Inferior parietal cortex (tissue), 1 donor: ENCODE measurements around the gene AGPAT3.

Experiments
- DNase-seq: peaks from one replicate; pipeline ENCODE4 v3.0.0-alpha.2; 2016; ENCODE audit errors: extremely low spot score

Gene AGPAT3

GRCh38 chr21:43993420-43993934, 128.5 kb downstream of the AGPAT3 start:
- no peak for DNase-seq

DNA sequence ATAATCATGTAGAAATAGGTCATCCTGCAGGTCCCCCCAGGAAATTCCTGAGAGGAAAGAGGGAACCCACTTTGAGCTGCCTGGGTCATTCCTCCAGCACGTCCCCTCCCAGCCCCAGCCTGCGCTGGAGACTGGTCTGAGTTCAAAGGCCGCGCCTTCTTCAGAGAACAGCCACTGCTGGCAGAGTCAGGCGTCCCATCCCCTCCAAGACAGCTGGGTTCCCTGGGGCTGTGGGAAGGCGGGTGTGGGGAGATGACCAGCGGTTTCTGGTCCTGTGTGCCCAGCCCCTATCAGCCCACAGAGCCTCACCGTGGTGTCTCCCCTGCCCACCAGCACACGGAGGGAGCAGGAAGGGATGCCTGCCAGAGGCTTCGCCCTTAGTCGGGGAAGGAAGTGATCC, 129.1 kb downstream of the AGPAT3 start:
- no peak for DNase-seq

DNA sequence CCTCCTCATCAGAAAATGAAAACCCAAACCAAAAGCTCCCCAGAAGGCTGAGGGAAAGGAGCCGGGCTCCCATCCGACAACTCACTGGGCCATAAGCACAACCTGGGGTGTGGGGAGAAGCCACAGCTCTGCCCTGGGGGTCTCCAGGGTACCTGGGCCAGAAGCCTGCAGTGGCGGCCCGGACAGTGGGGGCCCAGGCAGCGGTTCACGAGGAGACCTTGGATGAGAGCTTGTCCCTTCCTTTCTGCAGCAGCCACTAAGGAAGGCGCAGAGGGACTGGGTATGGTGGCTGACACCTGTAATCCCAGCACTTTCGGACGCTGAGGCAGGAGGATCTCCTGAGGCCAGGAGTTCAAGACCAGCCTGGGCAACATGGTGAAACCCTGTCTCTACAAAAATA, 129.6 kb downstream of the AGPAT3 start:
- no peak for DNase-seq

DNA sequence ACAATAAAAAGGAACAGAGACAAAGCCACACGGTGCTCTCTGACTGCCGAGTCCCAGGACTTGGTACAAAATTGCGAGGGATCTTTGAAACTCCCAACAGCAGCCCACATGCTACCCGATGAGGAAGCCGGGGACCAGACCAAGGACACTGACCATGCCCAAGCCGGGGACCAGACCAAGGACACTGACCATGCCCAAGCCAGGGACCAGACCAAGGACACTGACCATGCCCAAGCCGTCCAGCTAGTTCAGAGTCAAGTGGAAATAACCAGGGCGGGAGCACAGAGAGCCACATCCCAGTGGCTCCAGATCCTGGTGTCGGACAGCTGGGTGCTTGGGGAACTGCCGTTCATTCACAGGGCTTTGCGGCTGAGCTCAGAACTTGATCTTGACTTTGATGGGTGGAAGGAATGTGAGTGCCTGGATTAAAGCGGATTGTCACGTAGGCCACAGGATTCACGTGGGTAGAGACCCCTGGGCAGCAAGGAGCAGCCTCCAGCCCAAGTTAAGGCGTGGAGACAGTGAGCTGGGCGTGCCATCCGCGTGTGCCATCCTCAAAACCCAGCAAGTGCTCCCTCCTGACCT, 130.6 kb downstream of the AGPAT3 start:
- DNase-seq, result no peak

DNA sequence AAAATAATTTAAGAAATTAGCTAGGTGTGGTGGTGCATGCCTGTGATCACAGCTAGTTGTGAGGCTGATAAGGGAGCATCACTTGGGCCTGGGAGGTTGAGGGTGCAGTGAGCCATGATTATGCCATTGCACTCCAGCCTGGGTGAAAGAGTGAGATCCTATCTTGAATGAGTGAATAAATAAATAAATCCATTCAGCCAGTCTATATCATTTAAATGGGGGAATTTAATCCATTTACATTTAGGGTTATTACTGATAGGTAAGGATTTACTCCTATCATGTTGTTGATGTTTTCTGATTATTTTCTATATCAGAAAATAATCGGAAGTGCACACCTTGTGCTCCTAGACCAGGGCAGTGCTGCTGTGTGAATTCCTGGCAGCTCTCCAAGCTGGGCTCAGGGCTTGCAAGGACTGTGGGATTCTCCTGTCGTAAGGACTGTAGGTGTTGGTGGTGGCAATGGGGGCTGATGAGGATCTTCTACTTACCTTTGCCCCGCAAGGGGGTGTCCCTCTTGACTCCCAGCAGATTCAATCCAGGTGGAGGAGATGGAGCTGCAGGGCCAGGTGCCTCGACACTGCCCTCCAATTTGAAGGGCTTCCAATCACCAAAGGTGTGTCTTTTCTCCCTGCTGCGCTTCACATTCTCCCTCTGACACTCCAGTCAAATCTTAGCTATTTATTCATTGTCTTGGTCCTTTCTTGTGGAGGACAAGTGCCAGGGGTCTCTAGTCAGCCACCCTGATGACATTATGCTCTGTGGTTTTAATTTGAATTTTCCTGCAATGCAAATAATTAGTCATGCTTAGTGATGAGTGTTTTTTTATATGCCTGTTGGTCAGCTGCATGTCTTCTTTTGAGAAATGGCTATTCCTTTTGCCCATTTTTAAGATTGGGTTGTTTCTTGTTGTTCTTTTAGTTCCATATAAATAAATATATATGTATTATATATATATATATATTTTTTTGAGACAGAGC, 133.0 kb downstream of the AGPAT3 start:
- DNase-seq, result no peak

DNA sequence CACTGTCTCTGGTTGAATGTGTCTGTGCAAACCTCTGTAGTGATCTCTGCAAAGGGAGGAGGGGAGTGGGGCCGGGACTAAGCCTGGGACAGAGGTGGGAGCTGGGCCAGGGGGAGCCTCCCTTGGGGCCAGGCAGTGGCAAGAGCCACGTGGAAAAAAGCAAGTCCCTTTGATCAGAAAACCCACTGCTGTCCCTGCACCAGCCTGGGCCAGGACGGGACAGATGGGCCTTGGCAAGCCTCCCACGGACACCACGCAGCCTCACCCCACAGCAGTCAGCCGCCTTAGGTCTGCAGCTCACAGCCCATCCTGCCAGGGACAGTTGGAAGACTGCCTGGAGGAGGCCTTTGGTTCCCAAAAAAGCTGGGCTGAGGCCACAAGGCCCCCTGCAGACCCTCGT, 135.3 kb downstream of the AGPAT3 start:
- DNase-seq, result peak; percentile 60

DNA sequence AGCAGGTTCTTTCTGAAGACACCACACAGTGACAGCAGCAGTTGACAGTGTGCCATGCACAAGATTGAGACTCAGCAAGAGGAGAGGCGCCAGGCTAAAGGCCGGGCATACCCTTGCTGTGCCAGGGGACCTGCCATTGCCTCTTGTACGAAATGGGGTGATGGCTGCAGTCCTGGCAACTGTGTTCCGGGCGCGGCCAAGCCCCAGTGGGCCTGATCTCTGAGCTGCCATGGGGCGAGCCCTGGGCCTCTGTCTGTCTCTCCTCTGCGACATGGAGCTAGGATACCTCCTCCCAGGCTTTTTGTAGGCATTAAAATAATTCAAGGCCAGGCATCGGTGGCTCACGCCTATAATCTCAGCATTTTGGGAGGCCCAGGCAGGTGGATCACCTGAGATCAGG, 137.5 kb downstream of the AGPAT3 start:
- DNase-seq, result no peak

GRCh38 chr21:44003307-44003966, 138.4 kb downstream of the AGPAT3 start:
- DNase-seq, result no peak

GRCh38 chr21:44005071-44005470, 140.0 kb downstream of the AGPAT3 start:
- no peak for DNase-seq

GRCh38 chr21:44005593-44005992, 140.6 kb downstream of the AGPAT3 start:
- DNase-seq, result no peak

- DNase-seq, result no peak
Measured at GRCh38 chr21:44006017-44006619, 141.1 kb downstream of the AGPAT3 start.

DNA sequence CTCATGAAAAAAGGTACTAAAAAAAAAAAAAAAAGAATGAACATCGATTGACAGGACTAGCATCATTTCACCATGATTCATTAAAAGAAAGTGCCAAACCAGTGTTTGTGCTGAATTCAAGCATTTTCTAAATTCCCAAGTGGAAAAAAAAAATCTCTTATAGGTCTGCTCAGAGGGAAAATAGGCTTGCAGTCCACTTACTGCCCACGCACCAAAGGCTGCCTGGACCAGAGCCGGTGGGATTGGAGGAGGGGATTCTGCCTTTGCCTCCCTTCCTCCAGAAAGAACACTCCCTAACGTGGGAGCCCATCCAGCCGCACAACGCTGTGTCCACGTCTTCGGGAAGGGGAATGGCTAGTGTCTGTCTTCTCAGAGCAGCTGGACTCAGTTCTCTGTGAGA, 141.6 kb downstream of the AGPAT3 start:
- no peak for DNase-seq

GRCh38 chr21:44010429-44010828, 145.4 kb downstream of the AGPAT3 start:
- no peak for DNase-seq

DNA sequence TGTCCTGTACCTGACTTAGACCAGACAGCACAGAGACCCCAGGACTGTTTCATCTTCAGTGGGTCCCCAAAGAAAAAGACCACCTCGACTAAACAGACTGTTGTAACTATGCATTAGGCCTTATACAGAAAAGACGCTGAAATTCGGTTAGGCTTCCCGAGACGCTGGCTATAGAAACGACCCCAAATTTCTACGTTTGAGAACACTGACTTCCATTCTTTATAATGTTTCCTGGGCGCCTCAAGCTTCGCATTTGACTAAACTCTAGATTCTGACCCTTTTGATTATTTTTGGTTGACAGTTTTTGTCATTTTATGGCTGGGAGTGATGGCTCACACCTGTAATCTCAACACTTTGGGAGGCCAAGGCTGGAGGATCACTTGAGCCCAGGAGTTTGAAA, 146.1 kb downstream of the AGPAT3 start:
- DNase-seq, result no peak

DNA sequence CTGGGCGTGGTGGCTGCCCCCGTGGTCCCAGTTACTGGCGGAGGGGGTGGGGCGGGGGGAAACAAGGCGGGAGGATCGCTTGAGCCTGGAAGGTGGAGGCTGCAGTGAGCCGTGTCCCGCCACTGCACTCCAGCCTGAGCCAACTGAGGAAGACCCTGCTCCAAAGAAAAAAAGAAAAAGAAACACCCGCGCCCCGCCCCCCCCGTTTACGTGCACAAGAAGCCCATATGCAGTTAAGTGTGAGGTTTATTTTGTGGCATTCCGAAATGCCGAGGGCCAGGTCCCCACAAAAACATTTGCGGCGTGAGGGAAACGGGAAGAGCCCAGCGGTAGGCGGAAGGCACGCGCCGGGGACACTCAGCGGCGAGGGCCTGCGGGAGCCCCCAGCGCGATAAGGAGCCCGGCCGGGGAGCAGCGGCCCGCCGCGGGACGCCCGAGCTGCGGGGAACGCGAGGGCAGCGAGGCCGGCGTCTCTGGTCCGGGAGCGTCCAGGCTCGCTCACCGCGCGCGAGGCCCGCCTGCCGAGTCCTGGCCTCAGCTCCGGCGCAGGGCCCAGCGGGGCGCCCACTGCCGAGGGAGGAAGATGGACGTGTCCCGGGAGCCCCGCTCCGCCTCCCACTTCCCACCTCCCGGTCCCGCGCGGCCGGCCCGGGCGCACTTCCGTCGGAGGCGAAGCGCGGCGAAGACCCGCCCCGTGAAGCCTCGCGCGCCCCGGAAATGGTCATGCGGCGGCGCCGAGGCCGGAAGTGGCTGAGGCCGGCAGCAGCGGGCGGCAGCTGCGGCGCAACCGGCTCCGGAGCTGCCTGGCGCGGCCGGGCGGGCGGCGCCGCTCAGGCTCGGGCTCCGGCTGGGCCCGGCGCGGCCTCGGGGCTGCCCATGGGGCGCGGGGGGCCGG, 146.8 kb downstream of the AGPAT3 start, which contains the start of gene TRAPPC10:
TRAPPC10 (plus strand) TSS at position 731 of the 895 bp plus-strand sequence. CDS start 185 bp downstream, outside the sequence.
- peak; percentile 88 for DNase-seq

DNA sequence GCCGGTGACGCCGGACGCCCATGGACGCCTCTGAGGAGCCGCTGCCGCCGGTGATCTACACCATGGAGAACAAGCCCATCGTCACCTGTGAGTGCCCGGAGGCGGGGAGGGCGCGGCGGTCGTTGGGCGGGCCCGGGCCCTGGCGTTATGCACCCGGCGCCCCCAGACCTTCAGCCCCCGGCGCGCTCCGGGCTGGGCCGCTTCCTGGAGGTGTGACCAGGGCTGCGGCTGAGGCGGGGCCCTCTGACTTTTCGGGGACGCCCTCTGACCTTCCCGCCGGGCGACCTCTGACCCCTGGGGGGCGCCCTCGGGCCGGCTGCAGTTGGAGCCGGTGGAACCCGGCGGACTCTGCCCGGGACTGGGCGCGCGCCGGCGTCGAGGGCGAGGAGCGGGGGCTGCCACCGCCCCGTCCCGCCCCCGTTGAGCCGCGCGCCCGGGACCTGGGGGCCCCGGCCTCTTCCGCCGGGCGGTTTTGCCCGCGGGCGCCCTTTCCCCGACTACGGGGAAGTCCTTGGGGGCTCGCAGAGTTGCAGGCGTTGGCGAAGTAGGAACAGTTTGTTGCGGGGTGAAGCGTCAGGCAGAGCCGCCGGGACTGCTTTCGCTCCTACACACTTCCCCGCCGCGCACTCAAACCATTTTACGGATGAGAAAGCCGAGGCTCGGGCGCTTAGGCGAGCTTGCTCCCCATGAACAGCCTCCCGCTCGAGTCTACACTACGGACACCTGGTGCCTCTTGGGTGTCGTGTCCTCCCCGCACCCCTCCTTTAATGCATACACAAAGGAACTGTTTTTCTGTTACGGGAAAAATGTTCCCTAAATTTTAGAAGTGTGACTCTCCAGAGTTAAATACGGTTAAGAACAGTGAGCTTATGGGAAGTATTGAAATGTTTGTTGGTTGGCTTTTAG, 147.7 kb downstream of the AGPAT3 start:
- DNase-seq, result no peak

- DNase-seq, result no peak
Measured at GRCh38 chr21:44013380-44014088, 148.5 kb downstream of the AGPAT3 start.

DNA sequence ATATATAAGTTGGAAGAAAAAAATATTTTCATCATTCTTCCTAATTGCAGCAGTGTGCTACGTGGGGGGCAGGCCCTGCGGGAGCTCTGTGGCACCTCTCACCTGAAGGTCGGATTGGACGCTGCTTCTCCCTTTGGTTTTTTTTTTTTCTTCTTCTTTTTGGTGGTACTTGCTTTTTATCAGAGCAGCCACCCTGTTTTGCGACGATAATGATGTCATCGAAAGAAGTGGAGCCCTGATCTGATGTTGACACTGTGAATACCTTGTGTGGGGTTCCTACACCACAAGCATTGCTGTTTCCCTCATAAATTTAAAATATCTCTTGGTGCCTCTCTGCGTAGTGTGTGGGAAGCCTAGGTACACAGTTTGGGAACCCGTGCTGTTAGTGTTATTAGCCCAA, 152.6 kb downstream of the AGPAT3 start:
- DNase-seq, result no peak

DNA sequence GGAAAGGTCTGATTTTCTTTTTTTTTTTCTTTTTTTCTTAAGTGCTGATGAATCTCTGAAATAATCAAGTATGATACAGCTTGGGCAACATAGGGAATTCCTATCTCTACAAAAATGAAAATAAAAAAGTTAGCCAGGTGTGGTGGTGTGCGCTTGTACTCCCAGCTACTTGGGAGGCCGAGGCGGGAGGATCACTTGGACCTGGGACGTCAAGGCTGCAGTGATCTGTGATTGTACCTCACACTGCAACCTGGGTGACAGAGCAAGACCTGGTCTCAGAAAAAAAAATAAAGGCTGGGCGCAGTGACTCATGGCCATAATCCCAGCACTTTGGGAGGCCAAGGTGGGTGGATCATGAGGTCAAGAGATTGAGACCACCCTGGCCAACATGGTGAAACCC, 153.1 kb downstream of the AGPAT3 start:
- no peak for DNase-seq
